ENCODE results near the gene MOB3A.

DNA sequence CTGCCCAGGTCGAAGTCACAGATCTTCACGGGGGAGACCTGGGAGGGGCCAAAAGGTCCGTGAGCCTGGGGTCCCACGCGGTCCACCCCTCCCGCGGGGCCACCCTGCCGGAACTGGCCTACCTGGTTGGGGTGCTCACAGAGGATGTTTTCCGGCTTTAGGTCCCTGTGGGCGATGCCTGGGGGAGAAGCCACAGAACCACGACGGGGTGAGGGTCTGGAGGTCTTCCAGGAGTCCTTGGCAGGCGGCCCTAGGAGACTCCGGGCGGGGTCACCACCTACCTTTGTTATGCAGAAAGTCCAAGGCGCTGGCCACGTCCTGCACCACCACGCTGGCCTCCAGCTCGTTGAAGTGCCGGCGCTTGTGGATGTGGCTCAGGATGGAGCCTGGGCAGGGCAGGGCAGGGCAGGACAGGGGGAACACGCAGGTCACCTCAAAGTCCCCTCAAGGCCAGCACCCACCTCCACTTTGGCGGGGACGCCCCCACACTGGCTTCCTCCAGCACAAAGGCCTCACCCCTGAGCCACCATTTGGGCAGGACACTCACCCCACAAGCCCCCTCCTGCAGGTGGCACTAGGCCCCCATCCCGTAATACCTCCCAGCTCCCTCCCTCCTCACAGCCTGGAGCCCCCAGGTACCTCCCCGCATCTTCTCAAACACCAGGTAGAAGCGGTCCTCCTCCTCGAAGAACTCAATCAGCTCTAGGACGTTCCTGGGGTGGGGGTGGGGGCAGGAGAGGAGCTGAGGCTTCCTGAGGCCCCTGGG lies 53.5 kb downstream of the MOB3A start:
- TF ChIP-seq, protein P1, sequence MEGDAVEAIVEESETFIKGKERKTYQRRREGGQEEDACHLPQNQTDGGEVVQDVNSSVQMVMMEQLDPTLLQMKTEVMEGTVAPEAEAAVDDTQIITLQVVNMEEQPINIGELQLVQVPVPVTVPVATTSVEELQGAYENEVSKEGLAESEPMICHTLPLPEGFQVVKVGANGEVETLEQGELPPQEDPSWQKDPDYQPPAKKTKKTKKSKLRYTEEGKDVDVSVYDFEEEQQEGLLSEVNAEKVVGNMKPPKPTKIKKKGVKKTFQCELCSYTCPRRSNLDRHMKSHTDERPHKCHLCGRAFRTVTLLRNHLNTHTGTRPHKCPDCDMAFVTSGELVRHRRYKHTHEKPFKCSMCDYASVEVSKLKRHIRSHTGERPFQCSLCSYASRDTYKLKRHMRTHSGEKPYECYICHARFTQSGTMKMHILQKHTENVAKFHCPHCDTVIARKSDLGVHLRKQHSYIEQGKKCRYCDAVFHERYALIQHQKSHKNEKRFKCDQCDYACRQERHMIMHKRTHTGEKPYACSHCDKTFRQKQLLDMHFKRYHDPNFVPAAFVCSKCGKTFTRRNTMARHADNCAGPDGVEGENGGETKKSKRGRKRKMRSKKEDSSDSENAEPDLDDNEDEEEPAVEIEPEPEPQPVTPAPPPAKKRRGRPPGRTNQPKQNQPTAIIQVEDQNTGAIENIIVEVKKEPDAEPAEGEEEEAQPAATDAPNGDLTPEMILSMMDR (IDR thresholded peaks at IDR 0.05; ENCODE audit: low read depth, low read length), result peak; percentile 29
- TF ChIP-seq EZH2phosphoT487 (IDR thresholded peaks at IDR 0.05; ENCODE audit: low read depth), result no peak

All from OCI-LY3 (cell line).